B cell (primary cell): ENCODE results near the gene TXNDC11. TPM values are rescaled to one million over a fixed set of nuclear protein-coding genes. Genes with fewer than 3 reads are reported as not detected.

Experiments
- ATAC-seq: fragments of 200-7000 bp; cut with Tn5 transposase; one replicate; pipeline ENCODE4 v1.10.0; 2021; ENCODE audit warnings: low read depth, mild to moderate bottlenecking, moderate number of reproducible peaks, moderate library complexity
- CTCF ChIA-PET: fragments of 350-600 bp; sonication (Branson Sonifier 250); formaldehyde crosslinking; loops from one replicate; lab custom pipeline; 2021; ENCODE audit warnings: antibody characterized with exemption, inconsistent platforms; lab: Charles Lee
- POLR2A ChIA-PET: fragments of 350-600 bp; sonication (Branson Sonifier 250); formaldehyde crosslinking; loops from one replicate; lab custom pipeline; 2021; ENCODE audit warnings: antibody characterized with exemption; lab: Charles Lee
- DNase-seq: peaks from one replicate; pipeline ENCODE4 v3.0.0; 2013
- H2AFZ ChIP-seq: 2 replicates; pipeline ENCODE4 v1.6.1; 2012; ENCODE audit warnings: mild to moderate bottlenecking, low read depth, low read length; ENCODE audit not compliant: insufficient read depth, poor library complexity, severe bottlenecking
- H3K27ac ChIP-seq, 2 donors: 1 replicate in 1 of 2; 2 replicates in 1 of 2; pipeline ENCODE4 v1.5.1; 2012 to 2013; ENCODE audit warnings: low read length in 2 of 2, mild to moderate bottlenecking in 2 of 2, moderate library complexity in 1 of 2
- H3K27me3 ChIP-seq, 4 experiments: fragments of 200-600 bp in 1 of 4; sonication (generic) in 1 of 4; replicated peaks in 1 of 4; 1 replicate in 2 of 4; 2 replicates in 2 of 4; pipeline versions ENCODE4 v1.6.1 to v1.7.0; 2013 to 2016; ENCODE audit warnings: low read length in 3 of 4, mild to moderate bottlenecking in 2 of 4, mixed read lengths in 1 of 4, moderate library complexity in 1 of 4; ENCODE audit not compliant: insufficient read depth in 4 of 4, control insufficient read depth in 3 of 4; ENCODE audit errors: control extremely low read depth in 1 of 4
- H3K36me3 ChIP-seq, 2 experiments: replicated peaks in 1 of 2; 1 replicate in 1 of 2; 2 replicates in 1 of 2; pipeline versions ENCODE4 v1.6.1 to v1.7.1; 2013; ENCODE audit warnings: low read length in 1 of 2; ENCODE audit not compliant: insufficient read depth in 2 of 2, control insufficient read depth in 1 of 2; ENCODE audit errors: control extremely low read depth in 1 of 2, extremely low read depth in 1 of 2
- H3K4me1 ChIP-seq, 2 donors: fragments of 200-600 bp in 1 of 2; sonication (generic) in 1 of 2; 1 replicate in 1 of 2; 2 replicates in 1 of 2; pipeline versions ENCODE4 v1.5.1 to v1.6.1; 2013 to 2017; ENCODE audit warnings: low read length in 2 of 2; ENCODE audit not compliant: control insufficient read depth in 2 of 2, insufficient read depth in 2 of 2
- H3K4me2 ChIP-seq: replicated peaks from 2 replicates; pipeline ENCODE3; 2012; ENCODE audit warnings: mild to moderate bottlenecking, low read depth, low read length; ENCODE audit not compliant: poor library complexity, severe bottlenecking
- H3K4me3 ChIP-seq, 5 experiments: fragments of 200-600 bp in 1 of 5; sonication (generic) in 1 of 5; 1 replicate in 3 of 5; 2 replicates in 2 of 5; pipeline versions ENCODE4 v1.5.1 to v1.7.0; 2011 to 2016; ENCODE audit warnings: low read length in 4 of 5, mild to moderate bottlenecking in 4 of 5, low read depth in 2 of 5, control low read depth in 1 of 5, moderate library complexity in 1 of 5; ENCODE audit not compliant: insufficient read depth in 1 of 5; ENCODE audit errors: control extremely low read depth in 1 of 5, extremely low read depth in 1 of 5
- H3K79me2 ChIP-seq: fragments of 200-600 bp; sonication (generic); one replicate; pipeline ENCODE4 v1.6.0; 2016; ENCODE audit warnings: low read length; ENCODE audit not compliant: control insufficient read depth, insufficient read depth
- H3K9ac ChIP-seq: fragments of 200-600 bp; sonication (generic); 2 replicates; pipeline ENCODE4 v1.6.1; 2017; ENCODE audit warnings: mild to moderate bottlenecking, low read length, moderate library complexity
- H3K9me3 ChIP-seq, 3 donors: one replicate each; pipeline versions ENCODE4 v1.6.1 to v1.7.1; 2013; ENCODE audit warnings: low read length in 2 of 3; ENCODE audit not compliant: control insufficient read depth in 2 of 3, insufficient read depth in 1 of 3; ENCODE audit errors: control extremely low read depth in 1 of 3
- H4K20me1 ChIP-seq: 2 replicates; pipeline ENCODE4 v1.6.0; 2012; ENCODE audit warnings: mild to moderate bottlenecking, low read length; ENCODE audit not compliant: insufficient read depth, control insufficient read depth, poor library complexity, severe bottlenecking
- H3K27ac Mint-ChIP-seq: one replicate; pipeline ENCODE4 v1.8.0; 2021; ENCODE audit warnings: mixed read lengths
- H3K27me3 Mint-ChIP-seq: one replicate; pipeline ENCODE4 v1.8.0; 2021; ENCODE audit warnings: mixed read lengths
- H3K4me1 Mint-ChIP-seq: one replicate; pipeline ENCODE4 v1.8.0; 2021; ENCODE audit warnings: mixed read lengths
- H3K4me3 Mint-ChIP-seq: one replicate; pipeline ENCODE4 v1.8.0; 2021; ENCODE audit warnings: mixed read lengths
- H3K9me3 Mint-ChIP-seq: one replicate; pipeline ENCODE4 v1.8.0; 2022; ENCODE audit warnings: mixed read lengths; ENCODE audit not compliant: insufficient read depth
- CTCF ChIP-seq: fragments of 200-600 bp; IDR thresholded peaks from one replicate; pipeline ENCODE4 v1.8.0; 2022; ENCODE audit warnings: antibody characterized with exemption, mild to moderate bottlenecking
- EZH2 ChIP-seq: IDR thresholded peaks from 2 replicates; pipeline ENCODE4 v1.6.1; 2012; ENCODE audit warnings: borderline replicate concordance, low read depth, mild to moderate bottlenecking, moderate library complexity, low read length; ENCODE audit not compliant: insufficient read depth, poor library complexity, severe bottlenecking
- WGBS: methylation state at CpG from one replicate; pipeline ENCODE4 v1.1.5; 2013; ENCODE audit warnings: missing lambda C conversion rate; ENCODE audit not compliant: insufficient coverage; 5-methylcytosine and 5-hydroxymethylcytosine counted together
- intact Hi-C: fragments of 100-400 bp; cut with micrococcal nuclease; formaldehyde crosslinking; loops from one replicate; pipeline ENCODE4 v1.10.0; 2022
- polyA plus RNA-seq: library from polyadenylated mRNA; depleted of rRNA; stranded (reverse); fragments of >200 nt; gene quantifications from 2 replicates; pipeline ENCODE4 v1.2.3, GENCODE V29; 2012
- total RNA-seq, 2 donors: library from RNA; stranded (reverse); fragments of 120-200 nt in 1 of 2; gene quantifications; 1 replicate in 1 of 2; 2 replicates in 1 of 2; pipeline versions ENCODE4 v1.2.3 to v1.2.4, GENCODE V29; 2013 to 2022

The TXNDC11 gene
- total and polyA plus RNA-seq, 2 donors (not counting 1 experiment from before 2014, with no cell fraction given), result 50.2 to 76.9 TPM

DNA sequence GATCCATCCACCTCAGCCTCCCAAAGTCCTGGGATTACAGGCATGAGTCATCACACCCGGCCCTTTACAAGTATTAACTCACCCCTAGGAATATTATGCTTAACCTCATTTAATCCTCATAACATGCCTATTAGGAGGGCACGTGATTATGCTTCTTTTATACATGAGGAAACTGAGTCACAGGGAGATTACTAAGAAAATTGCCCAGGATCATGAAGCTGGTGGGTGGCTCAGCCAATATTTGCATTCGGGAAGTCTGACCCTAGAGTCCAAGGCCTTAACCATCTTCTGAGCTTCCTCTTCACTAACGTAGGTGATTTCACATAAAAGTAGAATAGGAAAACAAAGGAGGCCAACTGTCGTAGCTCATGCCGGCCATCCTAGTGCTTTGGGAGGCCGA, 93.4 kb downstream of the TXNDC11 start:
- Histone ChIP-seq H3K4me3 (no peak overlapping the region), H3K4me2 (no peak overlapping the region), H3K27me3 (no peaks in the 10 kb centered on the region), H3K9ac (no peak overlapping the region), H2AFZ (no peak overlapping the region), H3K36me3 (no peaks in the 10 kb centered on the region), H3K4me1 (no peaks in the 10 kb centered on the region), H3K79me2 (no peaks in the 10 kb centered on the region), H4K20me1 (no peaks in the 10 kb centered on the region), H3K9me3 (no peaks in the 10 kb centered on the region), H3K27ac (no peak overlapping the region)
- Mint-ChIP-seq H3K27me3 (no peaks in the 10 kb centered on the region), H3K4me1 (peaks cover 8% of the 10 kb centered on the region), H3K27ac (no peak overlapping the region), H3K4me3 (no peak overlapping the region), H3K9me3 (no peaks in the 10 kb centered on the region)
- CTCF ChIA-PET, result interaction anchor here (0.6 to 1.3 kb wide), 3 partner anchors 65 to 68 kb away, joined by 3 to 5 read pairs (median 4); no protein-coding TSS in a partner anchor
- WGBS, result 94% methylated on average over 3 of the region's 7 CpGs
- TF ChIP-seq CTCF (no peak), EZH2 (no peak)
- POLR2A ChIA-PET, result no interaction called here
- intact Hi-C loops, result no loop called here
- DNase-seq, result no peak
- no peak for ATAC-seq

DNA sequence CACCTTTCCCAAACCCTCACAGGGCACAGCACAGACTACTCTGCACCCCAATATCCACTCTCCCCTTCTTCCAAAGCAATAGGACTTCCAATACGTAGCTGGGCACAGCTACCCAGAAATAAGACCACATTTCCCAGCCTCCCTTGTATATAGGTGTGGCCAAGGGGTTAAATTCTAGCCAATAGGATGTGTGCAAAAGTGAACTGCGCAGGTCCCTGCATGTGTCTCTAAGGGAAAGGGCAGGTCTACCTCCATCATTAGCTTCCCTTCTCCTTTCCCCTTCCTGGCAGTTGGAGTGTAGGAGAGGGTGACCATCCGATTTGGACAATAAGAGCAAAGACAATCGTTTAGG, 99.9 kb downstream of the TXNDC11 start:
- DNase-seq, result no peak
- H3K79me2 ChIP-seq, result peaks cover 3% of the 10 kb centered on the region
- Mint-ChIP-seq H3K4me1 (peaks cover 6% of the 10 kb centered on the region), H3K27me3 (no peaks in the 10 kb centered on the region), H3K27ac (no peak overlapping the region), H3K9me3 (no peaks in the 10 kb centered on the region), H3K4me3 (no peak overlapping the region)
- H2AFZ ChIP-seq, result no peak overlapping the region
- H3K9me3 ChIP-seq, result no peaks in the 10 kb centered on the region
- H3K9ac ChIP-seq, result no peak overlapping the region
- ChIA-PET POLR2A (interaction anchor here (0.7 to 0.8 kb wide), 4 partner anchors 16 to 140 kb away, joined by 4 to 7 read pairs (median 6); no protein-coding TSS in a partner anchor), CTCF (interaction anchor here (0.6 to 5.3 kb wide), 23 partner anchors 9 to 689 kb away, joined by 3 to 128 read pairs (median 5); partner anchors contain the start of genes SNN and TXNDC11)
- TF ChIP-seq EZH2 (no peak), CTCF (no peak)
- H3K36me3 ChIP-seq, result no peaks in the 10 kb centered on the region
- no peak overlapping the region for H3K4me2 ChIP-seq
- H4K20me1 ChIP-seq, result no peaks in the 10 kb centered on the region
- H3K4me3 ChIP-seq, result no peak overlapping the region
- H3K27me3 ChIP-seq, result no peaks in the 10 kb centered on the region
- no peak for ATAC-seq
- WGBS, result 80% methylated on average over 1 of the region's 4 CpGs
- intact Hi-C loops, result loop anchor here (1.0 to 5.0 kb wide), 2 partner anchors 72 to 680 kb away; no protein-coding TSS in a partner anchor
- H3K27ac ChIP-seq, result no peak overlapping the region
- peaks cover 7 to 9% of the 10 kb centered on the region in 2 donors for H3K4me1 ChIP-seq
